H1 (cell line): ENCODE measurements around the gene ARL2.

ENCODE experiments used
- CBX8 ChIP-seq: fragments of 300-800, 300-1000 bp; sonication (generic); IDR thresholded peaks from 2 replicates; pipeline ENCODE4 v1.7.1; 2016; ENCODE audit warnings: low read depth, low read length, borderline replicate concordance
- CTCF ChIP-seq, 3 experiments: IDR thresholded peaks; 1 replicate in 2 of 3; 2 replicates in 1 of 3; pipeline versions ENCODE4 v1.5.1 to v1.6.1; 2011; ENCODE audit warnings: low read length in 3 of 3, mild to moderate bottlenecking in 3 of 3, inconsistent platforms in 2 of 3, low read depth in 1 of 3, moderate library complexity in 1 of 3; ENCODE audit not compliant: insufficient read depth in 1 of 3; ENCODE audit errors: control extremely low read depth in 1 of 3
- GTF2F1 ChIP-seq: IDR thresholded peaks from 2 replicates; pipeline ENCODE4 v1.6.1; 2012; ENCODE audit warnings: low read depth, low read length, improper control_type of control experiment, borderline replicate concordance
- PHF8 ChIP-seq: fragments of 200-600 bp; sonication (generic); conservative IDR thresholded peaks from 2 replicates; pipeline ENCODE4 v1.7.1; 2012; ENCODE audit warnings: low read depth, mild to moderate bottlenecking, inconsistent platforms, low read length, moderate library complexity
- POLR2A ChIP-seq, 2 experiments: IDR thresholded peaks; 1 replicate in 1 of 2; 2 replicates in 1 of 2; pipeline ENCODE4 v1.6.1; 2011; ENCODE audit warnings: low read depth in 2 of 2, low read length in 2 of 2, mild to moderate bottlenecking in 2 of 2; ENCODE audit errors: control extremely low read depth in 1 of 2
- RFX5 ChIP-seq: IDR thresholded peaks from 2 replicates; pipeline ENCODE4 v1.6.1; 2011; ENCODE audit warnings: low read depth, low read length, improper control_type of control experiment, borderline replicate concordance
- TAF1 ChIP-seq: IDR thresholded peaks from 2 replicates; pipeline ENCODE4 v1.6.1; 2011; ENCODE audit warnings: mild to moderate bottlenecking, low read depth, low read length

GRCh38 chr11:65013130-65013887 lies 651 bp upstream of the ARL2 start:
- TF ChIP-seq CTCF (IDR thresholded peaks at IDR 0.05; ENCODE audit: control extremely low read depth in 1 of 3, insufficient read depth in 1 of 3, low read depth in 1 of 3, low read length in 3 of 3) (peak; percentile 61 to 94 (median 78)), PHF8 (no peak; the same call in 1 of the 2 replicates), GTF2F1 (no peak), TAF1 (no peak; the same call in 1 of the 2 replicates), POLR2A (IDR thresholded peaks at IDR 0.05; ENCODE audit: control extremely low read depth in 1 of 2, low read depth in 2 of 2, low read length in 2 of 2) (no peak), CBX8 (no peak), RFX5 (no peak)
